ENCODE data around the gene LFNG.

- TF ChIP-seq CTCF (conservative IDR thresholded peaks at IDR 0.05) (no peak), EZH2 (IDR thresholded peaks at IDR 0.05; ENCODE audit: low read depth) (no peak)
Measured at GRCh38 chr7:2517678-2518507, 1.7 kb upstream of the LFNG start.
